ENCODE measurements around the gene IL6ST.
A peak's percentile ranks its signal among the peaks of the same experiment; 100 is the strongest.
"Not testable (repeated sequence)": the region's sequence is repeated elsewhere in the genome, so short reads cannot be mapped to it uniquely, and the experiment has no call there.

Gene IL6ST

DNA sequence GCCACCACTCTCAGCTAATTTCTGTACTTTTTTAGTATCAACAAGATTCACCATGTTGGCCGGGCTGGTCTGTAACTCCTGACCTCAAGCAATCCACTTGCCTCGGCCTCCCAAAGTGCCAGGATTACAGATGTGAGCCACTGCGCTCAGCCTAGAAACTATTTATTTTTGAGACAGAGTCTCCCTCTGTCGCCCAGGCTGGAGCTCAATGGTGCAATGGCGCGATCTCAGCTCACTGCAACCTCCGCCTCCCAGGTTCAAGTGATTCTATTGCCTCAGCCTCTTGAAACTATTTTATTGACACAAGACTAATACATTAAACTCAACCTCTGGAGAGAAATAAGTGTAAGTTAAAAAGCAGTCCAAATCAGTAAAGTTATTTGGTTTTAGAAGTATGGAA, 34.0 kb downstream of the IL6ST start:
- DNase-seq = no peak

- DNase-seq = no peak
Observed at GRCh38 chr5:55959208-55959607, 35.6 kb downstream of the IL6ST start.

DNA sequence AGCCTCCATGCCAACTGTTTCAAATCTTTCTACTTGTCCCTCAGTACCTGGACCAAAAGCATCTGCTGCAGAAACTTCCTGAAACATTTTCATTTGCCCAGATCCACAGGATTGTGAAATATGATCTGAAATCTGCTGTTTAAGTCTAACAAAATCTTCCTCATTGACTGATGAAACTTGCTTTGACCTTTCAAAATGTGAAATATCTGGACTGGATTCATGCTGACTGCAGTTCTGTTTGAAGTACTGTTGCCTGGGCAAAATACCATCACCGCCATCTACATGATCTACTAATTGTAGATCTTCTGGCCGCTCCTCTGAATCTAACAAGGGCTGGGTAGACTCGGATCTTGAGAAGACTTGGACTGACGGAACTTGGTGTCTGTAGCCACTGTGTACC, 53.6 kb downstream of the IL6ST start:
- DNase-seq = not testable (repeated sequence)

GRCh38 chr5:55937598-55937997, 57.2 kb downstream of the IL6ST start:
- DNase-seq = not testable (repeated sequence)

DNA sequence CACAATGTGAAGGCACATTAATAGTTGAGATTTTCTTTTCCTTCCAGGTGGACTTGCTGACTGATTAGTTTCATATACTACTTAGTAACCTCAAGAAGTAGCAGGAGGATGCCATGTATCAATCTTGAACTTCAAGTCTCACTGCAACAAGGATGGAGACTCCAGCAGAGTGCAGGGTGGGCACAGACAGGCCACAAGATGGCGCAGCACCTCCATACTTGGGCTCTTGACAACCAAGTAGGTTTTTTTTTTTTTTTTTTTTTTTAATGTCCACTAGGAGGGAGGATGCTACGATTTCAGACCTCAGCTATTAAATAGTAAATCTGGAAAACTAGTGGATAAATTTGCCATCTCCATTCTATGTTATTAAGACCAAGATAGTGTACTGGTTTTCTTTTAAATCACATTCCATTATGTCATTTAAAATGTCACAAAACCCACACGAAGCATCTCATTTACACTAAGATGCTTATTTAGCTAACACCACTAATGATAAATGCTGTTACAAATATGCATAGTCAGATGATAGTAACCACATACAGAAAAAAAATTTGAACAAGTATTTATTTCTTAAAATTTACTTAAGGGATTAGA, 58.6 kb downstream of the IL6ST start:
- DNase-seq = peak; percentile 76

- no peak for DNase-seq
Observed at GRCh38 chr5:55935371-55935770, 59.4 kb downstream of the IL6ST start.

GRCh38 chr5:55934720-55935119, 60.0 kb downstream of the IL6ST start:
- no peak for DNase-seq

DNA sequence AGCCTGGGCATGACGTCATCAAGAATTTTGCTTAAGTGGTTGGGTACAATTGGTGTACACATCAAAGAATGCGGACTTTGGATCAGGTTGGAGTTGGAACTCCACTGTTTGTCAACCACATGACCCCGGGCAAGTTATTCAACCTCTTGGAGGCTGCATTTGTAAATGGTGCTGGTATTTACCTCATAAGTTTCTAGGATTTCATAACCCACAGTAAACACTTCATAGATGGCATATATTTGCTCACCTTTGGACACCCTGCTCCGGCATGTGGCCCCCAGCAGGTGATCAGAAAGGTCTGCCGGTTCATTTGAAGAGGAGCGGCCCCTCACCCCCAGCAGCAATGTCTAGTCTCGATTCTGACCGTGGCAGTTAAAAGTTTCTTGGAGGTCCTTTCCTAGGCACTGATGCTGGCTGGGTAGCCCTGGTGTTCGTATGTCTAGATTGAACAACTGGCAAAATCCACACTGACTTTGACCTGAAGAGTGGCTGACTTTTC, 60.6 kb downstream of the IL6ST start:
- no peak for DNase-seq

DNA sequence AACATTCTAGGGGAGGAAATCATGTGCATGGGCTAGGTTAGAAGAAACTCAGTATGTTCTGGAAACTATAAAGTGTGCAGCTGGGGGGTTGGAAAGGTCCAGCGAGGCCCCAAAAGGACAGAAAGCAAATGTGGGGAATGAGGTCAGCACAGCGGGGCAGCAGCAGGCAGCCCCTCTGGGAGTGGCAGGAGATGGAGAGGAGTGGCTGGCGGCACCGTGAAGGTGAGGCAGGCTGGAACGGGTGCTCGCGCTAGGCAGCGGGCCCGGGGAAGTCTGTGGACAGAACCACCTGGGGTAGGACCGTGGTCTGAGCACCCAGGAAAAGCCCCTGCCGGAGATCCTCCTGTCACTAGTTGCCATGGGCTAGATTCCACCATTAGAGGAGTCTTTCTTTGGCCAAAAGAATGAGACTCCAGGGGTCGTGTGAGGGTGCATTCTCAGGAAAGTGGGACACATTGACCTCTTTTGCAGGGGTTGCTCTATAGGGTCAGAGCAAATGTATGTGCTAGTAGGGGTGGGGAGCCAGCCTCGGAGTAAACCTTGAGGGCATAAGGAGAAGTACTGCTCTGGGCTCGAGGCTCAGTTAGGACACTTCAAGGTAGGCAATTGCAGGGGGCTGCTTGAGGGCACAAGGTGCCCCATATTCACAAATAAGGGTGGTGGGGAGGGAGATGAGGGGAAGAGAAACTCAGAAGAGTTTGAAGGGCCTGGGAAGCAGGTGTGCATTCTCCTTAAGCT, 61.2 kb downstream of the IL6ST start:
- DNase-seq = no peak

- DNase-seq = no peak
Observed at GRCh38 chr5:55932700-55933099, 62.1 kb downstream of the IL6ST start.

DNA sequence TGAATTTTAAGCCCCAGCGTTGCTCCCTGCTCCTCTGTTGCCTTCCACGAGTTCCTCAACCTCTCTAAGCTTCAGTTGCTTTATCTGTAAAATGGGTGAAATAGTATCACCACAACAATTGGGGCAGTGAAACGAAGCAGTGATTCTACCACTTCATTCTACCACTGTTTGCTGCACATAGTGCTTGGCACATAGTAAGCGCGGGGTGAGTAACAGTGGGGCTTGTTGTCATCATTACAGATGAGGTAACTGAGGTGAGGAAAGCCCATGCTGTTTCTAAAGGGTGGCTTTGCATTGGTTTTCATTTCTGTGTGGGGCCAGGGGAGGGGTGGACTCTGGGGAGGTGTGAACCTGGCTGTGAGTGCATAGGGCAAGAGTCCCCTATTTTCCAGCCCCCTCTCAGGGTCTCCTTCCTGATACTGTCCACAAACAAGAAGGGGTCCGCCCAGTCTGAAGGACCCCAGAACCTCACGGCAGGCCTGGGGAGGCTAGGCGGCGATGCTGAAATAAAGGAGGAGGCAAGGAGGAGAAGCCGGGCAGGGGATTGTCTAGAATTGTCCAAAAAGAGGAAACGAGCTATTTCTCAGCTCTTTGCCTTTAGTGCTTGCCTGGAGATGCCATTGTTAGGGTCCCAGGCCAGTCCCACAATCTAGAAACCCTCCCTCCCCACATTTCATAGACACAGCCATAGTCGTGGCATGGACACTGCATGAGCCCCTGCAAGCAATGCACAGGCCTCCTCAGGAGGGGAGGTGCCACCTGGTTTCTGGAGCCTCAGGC, 65.6 kb downstream of the IL6ST start:
- DNase-seq = no peak

- no peak for DNase-seq
Observed at GRCh38 chr5:55927861-55928655, 66.7 kb downstream of the IL6ST start.

DNA sequence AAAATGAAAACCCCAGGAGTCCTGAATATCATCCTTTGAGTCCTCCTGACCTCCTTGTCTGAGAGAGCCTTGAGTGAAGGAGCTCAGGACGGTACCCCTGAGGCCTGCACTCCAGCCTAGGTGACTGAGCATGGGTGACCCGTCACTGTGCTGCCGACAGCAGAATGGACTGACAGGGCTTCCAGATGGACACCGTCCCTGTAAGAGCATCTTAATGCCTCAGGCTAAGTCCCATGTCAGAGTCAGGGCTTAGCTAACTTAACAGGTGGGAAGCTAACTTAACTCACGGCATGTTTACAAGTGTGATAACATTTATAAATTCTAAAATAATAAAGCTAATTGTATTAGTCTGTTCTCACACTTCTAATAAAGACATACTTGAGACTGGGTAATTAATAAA, 68.3 kb downstream of the IL6ST start:
- DNase-seq = no peak

DNA sequence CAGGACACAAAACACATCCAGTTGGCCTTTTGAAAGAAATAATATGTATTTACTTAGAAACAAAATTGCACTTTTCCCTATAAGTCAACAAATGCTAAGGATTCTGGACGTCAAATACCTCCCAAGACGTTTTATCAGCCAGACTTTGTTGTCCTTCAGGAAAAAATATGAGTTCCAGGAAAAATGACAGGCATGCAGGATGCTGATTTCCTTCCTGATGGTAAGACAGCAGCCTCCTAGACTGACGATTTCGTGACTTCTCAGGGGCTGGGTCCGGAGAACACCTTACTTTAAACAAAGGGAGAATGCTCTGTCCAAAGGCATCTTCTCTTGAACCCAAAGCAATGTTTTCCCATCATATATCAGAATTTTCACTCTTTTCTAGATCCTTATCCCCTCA, 69.1 kb downstream of the IL6ST start:
- no peak for DNase-seq

DNA sequence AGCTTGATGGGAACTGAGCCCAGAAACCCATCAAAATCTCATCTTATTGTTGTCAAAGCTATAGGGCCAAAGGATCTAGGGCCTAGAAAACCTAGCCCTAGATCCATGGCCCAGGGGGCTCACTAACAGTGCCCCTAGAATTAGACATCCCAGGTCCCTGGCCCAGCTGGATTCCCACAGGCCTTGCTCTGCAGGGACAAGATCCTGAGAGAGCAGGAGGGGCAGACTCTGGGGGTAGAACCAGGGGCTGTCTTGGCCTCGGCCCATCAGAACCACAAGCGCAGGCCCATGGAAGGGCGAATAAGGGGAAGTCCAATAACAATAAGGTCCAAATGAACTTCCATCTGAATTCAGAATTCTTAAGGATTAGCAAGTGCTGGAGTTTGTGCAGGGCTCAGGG, 69.6 kb downstream of the IL6ST start:
- no peak for DNase-seq

DNA sequence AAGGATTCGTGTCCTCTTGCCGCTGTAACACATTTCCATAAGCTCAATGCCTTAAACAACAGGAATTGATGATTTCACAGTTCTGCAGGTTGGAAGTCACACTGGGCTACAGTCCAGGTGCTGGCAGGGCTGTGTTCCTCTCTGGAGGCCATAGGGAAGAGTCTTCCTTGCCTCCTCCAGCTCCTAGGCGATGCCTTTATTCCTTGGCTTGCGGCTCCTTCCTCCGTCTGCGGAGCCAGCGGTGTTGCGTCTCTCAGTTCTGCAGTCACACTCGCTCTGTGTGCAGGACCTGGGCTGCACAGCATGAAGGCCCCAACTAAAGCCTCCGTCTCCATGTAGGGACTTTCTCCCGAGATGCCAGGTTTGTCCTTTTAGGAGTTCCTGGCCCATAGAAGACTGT, 70.0 kb downstream of the IL6ST start:
- no peak for DNase-seq

GRCh38 chr5:55923865-55924500, 70.8 kb downstream of the IL6ST start:
- DNase-seq = no peak

- DNase-seq = no peak
Observed at GRCh38 chr5:55923177-55923771, 71.5 kb downstream of the IL6ST start.

DNA sequence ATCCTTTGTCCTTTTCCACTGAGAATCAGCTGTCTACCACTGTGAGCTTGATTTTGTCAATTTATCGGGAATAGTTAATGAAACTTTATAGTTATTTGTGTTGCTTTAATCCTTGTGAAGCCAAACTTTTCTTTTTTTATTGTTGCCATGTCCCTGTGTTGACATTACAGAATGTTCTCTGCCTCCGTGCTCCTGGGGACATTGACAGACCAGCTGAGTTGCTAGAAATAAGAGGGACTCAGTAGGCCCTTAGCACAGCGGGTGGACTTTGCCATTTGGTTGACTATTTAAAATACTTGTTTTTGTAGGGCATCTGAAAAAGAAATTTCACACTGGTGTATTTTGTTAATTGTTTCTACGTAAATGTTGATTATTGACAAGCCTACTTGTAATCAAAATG, 73.1 kb downstream of the IL6ST start:
- DNase-seq = no peak

- no peak for DNase-seq
Observed at GRCh38 chr5:55920784-55921183, 74.0 kb downstream of the IL6ST start.

GRCh38 chr5:55919625-55920024, 75.1 kb downstream of the IL6ST start:
- DNase-seq = no peak

Data from activated T-cell treated with anti-CD3 and anti-CD28 coated beads, Interleukin-2, amount 50 U/mL, for 1 hour (primary cell).